ENCODE data around the gene ATP1A2. TPM values are rescaled to one million over a fixed set of nuclear protein-coding genes. Genes with fewer than 3 reads are reported as not detected.

Gene ATP1A2
- not detected for polyA plus RNA-seq (2012; ENCODE audit: missing spikeins)

GRCh38 chr1:160115545-160116282 lies at the start of gene ATP1A2:
Gene ATP1A2 (plus strand): TSS chr1:160115759. CDS start chr1:160115862, 103 bp downstream.
- TF ChIP-seq POLR2AphosphoS5 (IDR thresholded peaks at IDR 0.05; ENCODE audit: low read depth, low read length) (no peak), TAF1 (IDR thresholded peaks at IDR 0.05; ENCODE audit: borderline replicate concordance, low read depth, low read length) (no peak), POLR2A (IDR thresholded peaks at IDR 0.05; ENCODE audit: low read depth, low read length) (no peak)
- FAIRE-seq = no peak
- DNase-seq (ENCODE audit: insufficient read length) = no peak

GRCh38 chr1:160066829-160067745 lies 48.5 kb upstream of the ATP1A2 start:
- no peak for FAIRE-seq
- no peak for DNase-seq (ENCODE audit: insufficient read length)
- TF ChIP-seq POLR2AphosphoS5 (IDR thresholded peaks at IDR 0.05; ENCODE audit: low read depth, low read length) = no peak

GRCh38 chr1:160068225-160068624 lies 47.3 kb upstream of the ATP1A2 start:
- TF ChIP-seq POLR2AphosphoS5 (IDR thresholded peaks at IDR 0.05; ENCODE audit: low read depth, low read length) = no peak
- no peak for TF ChIP-seq TAF1 (IDR thresholded peaks at IDR 0.05; ENCODE audit: borderline replicate concordance, low read depth, low read length)
- no peak for TF ChIP-seq POLR2A (IDR thresholded peaks at IDR 0.05; ENCODE audit: low read depth, low read length)
- FAIRE-seq (no peak), DNase-seq (ENCODE audit: insufficient read length) (no peak)

- DNase-seq (ENCODE audit: insufficient read length) (no peak), FAIRE-seq (no peak)
- TF ChIP-seq POLR2AphosphoS5 (IDR thresholded peaks at IDR 0.05; ENCODE audit: low read depth, low read length) = no peak
- no peak for TF ChIP-seq POLR2A (IDR thresholded peaks at IDR 0.05; ENCODE audit: low read depth, low read length)
- TF ChIP-seq TAF1 (IDR thresholded peaks at IDR 0.05; ENCODE audit: borderline replicate concordance, low read depth, low read length) = no peak
Measured at GRCh38 chr1:160069460-160070231, 45.9 kb upstream of the ATP1A2 start, which contains the start of gene KCNJ10. Gene KCNJ10 (minus strand): TSS chr1:160070160. CDS start chr1:160042532, 27,628 bp downstream.

GRCh38 chr1:160070243-160071163 lies 45.1 kb upstream of the ATP1A2 start:
- no peak for FAIRE-seq
- peak; percentile 54 for DNase-seq (ENCODE audit: insufficient read length)
- TF ChIP-seq POLR2A (IDR thresholded peaks at IDR 0.05; ENCODE audit: low read depth, low read length) (no peak), POLR2AphosphoS5 (IDR thresholded peaks at IDR 0.05; ENCODE audit: low read depth, low read length) (no peak), TAF1 (IDR thresholded peaks at IDR 0.05; ENCODE audit: borderline replicate concordance, low read depth, low read length) (no peak)

- no peak for TF ChIP-seq POLR2A (IDR thresholded peaks at IDR 0.05; ENCODE audit: low read depth, low read length)
- no peak for TF ChIP-seq POLR2AphosphoS5 (IDR thresholded peaks at IDR 0.05; ENCODE audit: low read depth, low read length)
- no peak for TF ChIP-seq TAF1 (IDR thresholded peaks at IDR 0.05; ENCODE audit: borderline replicate concordance, low read depth, low read length)
- no peak for DNase-seq (ENCODE audit: insufficient read length)
- FAIRE-seq = no peak
Measured at GRCh38 chr1:160071289-160071688, 44.3 kb upstream of the ATP1A2 start.

- DNase-seq (ENCODE audit: insufficient read length) (no peak), FAIRE-seq (no peak)
- no peak for TF ChIP-seq POLR2AphosphoS5 (IDR thresholded peaks at IDR 0.05; ENCODE audit: low read depth, low read length)
- TF ChIP-seq TAF1 (IDR thresholded peaks at IDR 0.05; ENCODE audit: borderline replicate concordance, low read depth, low read length) = no peak
- no peak for TF ChIP-seq POLR2A (IDR thresholded peaks at IDR 0.05; ENCODE audit: low read depth, low read length)
Measured at GRCh38 chr1:160074865-160075264, 40.7 kb upstream of the ATP1A2 start.

GRCh38 chr1:160075836-160076235 lies 39.7 kb upstream of the ATP1A2 start:
- TF ChIP-seq TAF1 (IDR thresholded peaks at IDR 0.05; ENCODE audit: borderline replicate concordance, low read depth, low read length) (no peak), POLR2A (IDR thresholded peaks at IDR 0.05; ENCODE audit: low read depth, low read length) (no peak), POLR2AphosphoS5 (IDR thresholded peaks at IDR 0.05; ENCODE audit: low read depth, low read length) (no peak)
- no peak for DNase-seq (ENCODE audit: insufficient read length)
- FAIRE-seq = no peak

- TF ChIP-seq POLR2AphosphoS5 (IDR thresholded peaks at IDR 0.05; ENCODE audit: low read depth, low read length) (no peak), TAF1 (IDR thresholded peaks at IDR 0.05; ENCODE audit: borderline replicate concordance, low read depth, low read length) (no peak), POLR2A (IDR thresholded peaks at IDR 0.05; ENCODE audit: low read depth, low read length) (no peak)
- DNase-seq (ENCODE audit: insufficient read length) (no peak), FAIRE-seq (no peak)
Measured at GRCh38 chr1:160076295-160076694, 39.3 kb upstream of the ATP1A2 start.

GRCh38 chr1:160077486-160077885 lies 38.1 kb upstream of the ATP1A2 start:
- TF ChIP-seq POLR2A (IDR thresholded peaks at IDR 0.05; ENCODE audit: low read depth, low read length) (no peak), TAF1 (IDR thresholded peaks at IDR 0.05; ENCODE audit: borderline replicate concordance, low read depth, low read length) (no peak)
- DNase-seq (ENCODE audit: insufficient read length) (no peak), FAIRE-seq (no peak)
